Embryonic facial prominence (tissue), 1 donor: ENCODE results near the gene C19orf53.
A peak's percentile ranks its signal among the peaks of the same experiment; 100 is the strongest.
"Not testable (repeated sequence)": the region's sequence is repeated elsewhere in the genome, so short reads cannot be mapped to it uniquely, and the experiment has no call there.

Source experiments
- DNase-seq: peaks from one replicate; pipeline ENCODE4 v3.0.0-alpha.2; 2016; ENCODE audit errors: extremely low spot score

The C19orf53 gene

DNA sequence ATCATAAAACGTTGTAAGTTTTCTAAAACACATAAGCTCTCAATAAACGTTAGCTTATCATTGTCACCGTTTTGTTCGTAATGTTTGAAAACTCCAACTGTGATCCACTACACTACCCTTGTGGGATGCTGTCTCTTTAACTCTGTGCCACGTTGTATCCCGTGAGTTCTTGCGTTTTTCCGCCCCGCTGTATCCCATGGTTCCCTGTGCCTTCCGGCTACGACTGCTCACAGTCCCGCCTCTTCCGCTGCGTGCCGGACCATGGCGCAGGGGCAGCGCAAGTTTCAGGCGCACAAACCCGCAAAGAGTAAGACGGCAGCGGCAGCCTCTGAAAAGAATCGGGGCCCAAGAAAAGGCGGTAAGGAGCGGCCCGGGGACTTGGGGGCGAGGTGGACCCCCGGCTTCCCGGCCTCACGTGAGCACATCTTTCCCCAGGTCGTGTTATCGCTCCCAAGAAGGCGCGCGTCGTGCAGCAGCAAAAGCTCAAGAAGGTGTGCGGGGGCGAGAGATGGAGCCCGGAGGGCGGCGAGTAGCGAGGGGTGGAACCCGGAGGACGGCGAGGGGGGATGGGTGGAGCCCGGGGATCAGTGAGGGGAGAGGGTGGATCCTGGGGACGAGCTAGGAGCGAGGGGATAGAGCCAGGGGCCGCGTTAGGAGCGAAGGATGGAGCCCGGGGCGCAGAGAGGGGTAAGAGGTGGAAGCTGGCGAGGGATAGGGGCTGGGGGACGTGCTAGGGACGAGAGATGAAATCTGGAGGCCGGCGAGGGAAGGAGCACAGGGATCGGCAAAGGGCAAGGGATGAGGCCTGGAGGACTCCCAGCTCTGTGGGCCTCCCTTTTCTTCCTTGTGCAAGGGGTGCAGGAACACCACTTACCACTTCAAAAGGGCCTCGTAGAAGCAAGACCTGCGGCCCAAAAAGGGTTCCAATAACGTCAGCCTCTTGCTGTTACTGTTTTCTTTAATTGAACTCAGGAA lies at the start of gene C19orf53:
TSS of gene C19orf53 (plus strand) at position 240 of the 975 bp plus-strand sequence. CDS start at position 262, 22 bp downstream.
- peak; percentile 90 for DNase-seq

DNA sequence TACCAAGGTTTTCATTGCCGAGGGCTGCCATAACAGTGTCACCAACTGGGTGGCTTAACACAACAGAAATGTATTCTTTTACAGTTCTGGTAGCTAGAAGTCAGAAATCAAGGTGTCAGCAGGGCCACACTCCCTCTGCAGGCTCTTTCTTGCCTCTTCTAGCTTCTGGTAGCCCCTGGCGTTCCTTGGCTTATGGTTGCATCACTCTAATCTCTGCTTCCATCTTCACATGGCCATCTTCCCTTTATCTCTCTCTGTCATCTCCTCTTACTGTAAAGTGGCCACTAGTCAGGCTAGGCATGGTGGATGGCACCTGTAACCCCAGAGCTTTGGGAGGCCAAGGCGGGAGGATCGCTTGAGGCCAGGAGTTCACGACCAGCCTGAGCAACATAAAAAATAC lies 47.9 kb upstream of the C19orf53 start:
- DNase-seq = no peak

DNA sequence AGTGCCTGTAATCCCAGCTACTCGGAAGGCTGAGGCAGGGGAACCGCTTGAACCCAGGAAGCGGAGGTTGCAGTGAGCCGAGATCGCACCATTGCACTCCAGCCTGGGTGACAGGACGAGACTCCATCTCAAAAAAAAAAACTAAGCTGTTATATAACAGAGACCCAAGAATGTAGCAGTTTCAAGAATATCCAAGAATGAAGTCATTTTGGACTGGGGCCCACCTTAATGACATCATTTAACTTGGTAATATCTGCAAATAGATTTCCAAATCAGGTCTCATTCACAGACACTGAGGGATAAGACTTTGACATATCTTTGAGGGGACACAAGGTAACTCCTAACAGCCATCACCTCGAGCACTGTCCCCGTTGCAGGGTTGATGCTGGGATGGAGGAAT lies 46.5 kb upstream of the C19orf53 start:
- no peak for DNase-seq

DNA sequence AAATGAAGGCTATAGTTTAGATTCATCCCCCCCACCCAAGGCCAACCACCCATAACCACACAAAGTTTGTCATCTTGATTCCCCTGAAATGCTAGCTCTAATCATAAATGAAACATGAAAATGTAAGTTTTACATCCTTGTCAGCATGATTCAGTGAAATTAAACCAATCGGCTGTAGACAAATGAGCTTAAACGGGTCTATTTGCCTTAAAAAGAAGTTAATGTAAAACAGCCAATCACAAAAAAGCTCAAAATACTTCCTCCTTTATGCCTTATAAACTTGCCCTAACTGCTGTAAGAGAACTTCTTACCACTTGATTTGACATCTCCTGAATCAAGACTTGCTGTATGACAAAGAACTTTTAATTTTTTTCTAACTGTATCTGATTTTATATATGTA lies 44.4 kb upstream of the C19orf53 start:
- DNase-seq = no peak

DNA sequence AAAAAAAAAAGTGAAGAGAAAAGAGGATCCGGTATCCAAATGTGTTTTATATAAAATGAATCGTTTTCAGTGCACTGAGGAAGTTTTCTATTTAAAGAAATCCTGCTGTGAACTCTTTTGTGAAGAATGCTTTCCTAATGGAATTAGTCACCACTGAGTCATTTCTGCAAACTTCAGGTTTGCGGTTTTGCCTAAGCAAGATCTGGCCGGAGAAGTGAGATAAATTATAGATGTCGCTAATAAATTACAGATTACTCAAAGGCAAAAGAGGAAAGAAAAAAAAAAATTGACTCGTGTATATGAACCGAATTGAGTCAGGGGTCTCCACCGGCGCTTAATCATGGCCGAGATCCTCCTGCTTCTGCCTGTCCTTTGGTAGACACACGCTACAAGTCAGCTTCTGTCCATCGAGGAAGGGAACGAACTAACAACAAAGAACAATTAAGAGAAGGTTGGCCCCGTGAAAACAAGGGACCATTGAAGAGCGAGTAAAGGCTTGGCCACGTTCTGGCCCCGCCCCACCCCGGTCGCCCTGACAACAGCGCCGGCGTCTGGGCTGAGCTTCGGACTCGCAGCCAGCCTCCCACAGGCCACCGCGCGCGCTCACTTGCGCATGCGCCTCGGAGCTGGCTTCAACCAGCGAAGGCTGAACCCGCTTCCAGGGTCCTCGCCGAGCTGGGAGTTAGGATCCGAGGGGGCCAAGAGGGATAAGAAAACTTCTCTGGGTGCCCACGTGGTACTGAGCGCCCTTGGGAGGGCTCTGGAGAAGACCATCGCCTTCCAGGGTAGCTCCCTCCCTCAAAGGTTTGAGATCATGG lies 42.9 kb upstream of the C19orf53 start:
- DNase-seq = peak; percentile 85

DNA sequence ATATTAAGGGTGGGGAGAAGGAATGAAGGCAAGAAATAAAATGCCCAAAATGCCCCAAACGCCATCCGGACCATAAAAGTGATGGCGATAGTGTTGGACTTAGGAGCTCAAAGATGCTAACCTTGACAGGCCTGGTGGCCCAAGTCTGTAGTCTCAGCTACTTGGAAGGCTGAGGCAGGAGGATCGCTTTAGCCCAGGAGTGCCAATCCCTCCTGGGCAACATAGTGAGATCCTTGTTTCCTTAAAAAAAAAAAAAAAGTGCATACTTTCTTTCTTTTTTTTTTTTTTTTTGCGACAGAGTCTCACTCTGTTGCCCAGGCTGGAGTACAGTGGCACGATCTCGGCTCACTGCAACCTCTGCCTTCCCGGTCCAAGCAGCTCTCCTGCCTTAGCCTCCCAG lies 41.9 kb upstream of the C19orf53 start:
- no peak for DNase-seq

DNA sequence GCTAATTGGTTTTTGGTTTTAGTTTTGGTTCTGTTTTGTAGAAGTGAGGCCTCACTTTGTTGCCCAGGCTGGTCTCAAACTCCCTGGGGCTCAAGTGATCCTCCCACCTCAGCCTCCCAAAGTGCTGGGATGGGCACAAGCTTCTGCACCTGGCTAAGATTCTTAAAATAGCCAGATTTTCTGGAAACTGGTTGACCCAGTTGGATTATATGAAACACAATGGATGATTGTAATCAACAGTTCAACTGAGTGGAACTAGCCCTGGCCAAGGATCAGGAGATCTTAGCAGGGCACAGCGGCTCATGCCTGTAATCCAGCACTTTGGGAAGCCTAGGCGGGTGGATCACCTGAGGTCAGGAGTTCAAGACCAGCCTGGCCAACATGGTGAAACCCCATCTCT lies 39.5 kb upstream of the C19orf53 start:
- DNase-seq = no peak

DNA sequence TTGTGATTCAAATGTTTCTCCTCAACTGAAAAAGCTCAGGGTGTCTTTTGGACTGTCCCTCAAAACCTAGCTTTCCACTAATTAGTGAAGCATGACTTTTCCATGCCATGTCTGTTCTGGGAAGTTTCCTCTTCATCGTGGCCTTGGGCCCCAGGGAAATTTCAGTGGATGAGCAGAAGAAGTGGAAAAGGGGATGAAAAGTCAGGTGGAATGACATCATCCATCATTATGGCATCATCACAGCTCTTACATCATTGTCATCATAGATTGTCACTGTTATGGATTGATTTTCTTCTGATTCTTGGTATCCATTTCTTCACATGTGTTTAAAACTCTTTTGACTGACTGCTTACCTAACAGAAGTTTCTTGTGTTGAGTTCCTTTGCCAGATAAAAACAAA lies 36.2 kb upstream of the C19orf53 start:
- no peak for DNase-seq

DNA sequence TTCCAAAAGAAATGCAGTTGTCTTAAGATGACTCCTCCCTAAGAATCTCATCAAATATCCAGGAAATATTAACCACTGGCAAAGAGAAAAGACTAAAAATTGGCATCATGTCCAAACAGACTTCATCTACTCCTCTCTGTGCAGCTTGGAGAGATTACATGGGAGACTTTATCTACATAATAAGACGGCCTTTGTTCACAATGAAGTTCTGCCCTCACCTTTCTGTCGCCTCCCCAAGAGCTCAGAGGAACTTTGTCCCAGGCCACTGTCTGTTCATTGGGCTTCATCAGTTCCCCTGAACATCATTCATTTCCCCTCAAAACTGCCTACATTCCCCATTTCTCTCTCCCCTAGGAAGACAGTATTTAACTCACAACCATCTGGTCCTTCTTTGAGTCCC lies 32.4 kb upstream of the C19orf53 start:
- no peak for DNase-seq

DNA sequence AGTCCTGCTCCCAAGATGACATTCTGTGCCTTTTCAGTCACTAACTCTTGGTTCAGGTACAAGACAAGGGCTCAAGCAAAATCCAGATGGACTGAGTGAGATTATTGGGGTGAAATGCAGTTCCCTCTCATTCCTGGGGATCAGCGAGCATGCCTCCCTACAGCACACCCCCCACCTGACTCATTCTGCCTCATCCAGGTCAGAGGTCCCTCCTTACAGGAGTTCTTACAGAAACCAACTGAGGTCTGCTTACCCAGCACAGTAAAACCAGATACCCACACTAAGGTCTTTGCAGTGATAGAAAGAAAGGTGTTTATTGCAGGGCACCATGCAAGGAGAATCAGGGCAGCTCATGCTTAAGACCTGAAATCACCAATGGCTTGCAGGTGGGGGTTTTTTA lies 31.5 kb upstream of the C19orf53 start:
- DNase-seq = no peak

DNA sequence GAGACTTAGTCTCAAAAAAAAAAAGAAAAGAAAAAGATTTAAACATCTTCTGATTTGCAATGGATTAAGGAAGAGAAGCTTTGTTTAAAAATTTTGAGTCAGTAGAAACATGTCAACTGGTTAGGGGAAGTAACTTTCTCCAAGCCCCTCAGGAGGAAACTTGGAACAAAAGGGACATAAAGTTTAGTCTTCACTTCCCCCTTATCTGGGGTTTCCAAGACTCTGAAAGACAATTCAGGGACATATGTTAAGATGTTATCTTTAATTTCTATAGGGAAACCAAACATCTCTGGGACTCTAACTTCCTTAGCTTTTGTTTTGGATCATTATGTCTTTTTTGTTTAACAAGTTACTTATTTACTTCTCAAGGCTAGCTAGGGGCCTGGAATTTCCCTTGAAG lies 30.1 kb upstream of the C19orf53 start:
- DNase-seq = no peak

DNA sequence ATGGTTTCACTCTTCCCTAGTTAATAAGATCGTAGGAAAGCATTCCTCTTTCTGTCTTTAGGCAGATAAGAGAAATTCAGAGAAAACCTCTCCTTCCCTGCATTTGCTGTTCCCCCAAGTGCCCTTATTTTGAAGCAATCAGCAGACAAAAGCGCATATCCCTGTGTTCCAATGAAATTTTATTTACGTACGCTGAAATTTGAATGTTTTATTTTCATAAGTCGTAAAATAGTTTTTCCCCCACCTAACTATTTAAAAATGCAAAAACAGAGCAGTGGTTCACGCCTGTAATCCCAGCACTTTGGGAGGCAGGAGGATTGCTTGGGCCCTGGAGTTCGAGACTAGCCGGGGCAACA lies 27.2 kb upstream of the C19orf53 start:
- DNase-seq = no peak

DNA sequence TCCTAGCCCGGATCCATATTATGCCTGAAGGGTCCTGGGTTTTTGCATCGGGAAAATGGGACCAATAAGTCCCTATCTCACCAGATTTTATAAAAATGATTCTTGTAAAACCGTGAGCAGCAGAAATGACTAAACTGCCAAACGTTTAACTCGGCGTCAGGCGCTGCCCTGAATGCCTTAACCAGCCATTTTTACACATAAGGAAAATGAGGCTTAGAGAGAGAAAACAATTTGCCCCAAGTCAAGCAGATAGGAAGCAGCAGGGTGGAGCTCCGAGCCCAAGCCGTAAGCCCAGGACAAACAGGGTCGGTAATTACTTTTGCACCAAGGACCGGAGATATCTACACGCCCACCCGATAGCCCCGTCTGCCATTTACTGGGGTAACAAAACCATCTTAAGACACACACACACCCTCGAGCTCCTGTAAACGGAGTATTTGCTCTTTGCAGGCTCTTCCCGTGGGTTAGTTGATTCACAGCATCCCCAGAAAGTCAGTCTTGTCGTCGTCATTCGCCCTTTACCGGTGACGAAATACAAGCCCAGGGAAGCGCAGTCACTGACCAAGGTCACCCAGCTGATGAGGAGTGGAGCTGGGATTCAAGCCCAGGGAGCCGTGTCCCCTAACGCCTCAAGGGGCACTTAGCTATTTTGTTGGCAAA lies 26.0 kb upstream of the C19orf53 start:
- DNase-seq = no peak

DNA sequence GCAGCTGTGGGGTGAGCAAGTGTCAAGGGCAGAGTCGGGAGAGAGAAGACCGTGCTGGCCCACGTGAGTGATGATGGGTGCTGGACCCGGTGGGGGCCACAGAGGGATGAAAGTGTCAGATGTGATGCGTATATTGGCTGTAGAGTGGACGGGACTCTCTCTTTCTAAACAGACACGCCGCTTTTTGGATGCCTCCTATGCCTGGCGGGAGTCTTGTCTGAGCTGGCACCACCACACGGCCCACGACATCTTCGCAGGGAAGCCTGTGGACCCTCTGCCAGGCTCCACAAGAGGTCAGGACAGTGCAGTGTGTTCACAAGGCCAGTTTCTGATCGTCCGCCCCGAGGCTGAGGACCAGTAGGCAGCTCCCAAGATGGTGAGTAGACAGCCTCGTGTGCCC lies 22.8 kb upstream of the C19orf53 start:
- no peak for DNase-seq

DNA sequence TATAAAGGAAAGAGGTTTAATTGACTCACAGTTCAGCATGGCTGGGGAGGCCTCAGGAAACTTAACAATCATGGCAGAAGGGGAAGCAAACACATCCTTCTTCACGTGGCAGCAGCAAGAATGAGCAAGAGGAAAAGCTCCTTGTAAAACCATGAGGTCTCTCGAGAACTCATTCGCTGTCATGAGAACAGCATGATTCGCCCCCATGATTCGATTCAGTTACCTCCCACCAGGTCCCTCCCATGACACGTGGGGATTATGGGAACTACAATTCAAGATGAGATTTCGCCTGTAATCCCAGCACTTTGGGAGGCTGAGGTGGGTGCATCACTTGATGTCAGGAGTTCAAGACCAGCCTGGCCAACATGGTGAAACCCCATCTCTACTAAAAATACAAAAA lies 20.6 kb upstream of the C19orf53 start:
- DNase-seq = not testable (repeated sequence)

DNA sequence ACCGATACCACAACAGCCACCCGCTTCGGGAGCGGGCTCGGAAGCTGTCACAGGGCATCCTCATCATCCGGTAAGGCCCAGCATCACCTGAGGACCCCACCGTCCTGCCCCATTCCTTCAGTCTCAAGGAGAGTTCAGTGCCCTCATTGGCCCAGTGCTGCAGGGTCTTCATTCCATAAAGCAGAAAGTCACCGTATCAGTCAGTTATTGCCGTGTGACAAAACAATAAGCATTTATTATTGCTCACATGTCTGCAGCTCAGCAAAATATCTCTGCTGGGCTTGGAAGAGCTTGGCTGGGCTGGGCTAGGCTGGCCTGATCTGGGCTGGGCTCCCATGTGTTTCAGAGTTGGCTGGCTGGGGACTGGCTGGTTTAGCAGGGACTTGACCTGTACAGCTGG lies 18.0 kb upstream of the C19orf53 start:
- DNase-seq = no peak

DNA sequence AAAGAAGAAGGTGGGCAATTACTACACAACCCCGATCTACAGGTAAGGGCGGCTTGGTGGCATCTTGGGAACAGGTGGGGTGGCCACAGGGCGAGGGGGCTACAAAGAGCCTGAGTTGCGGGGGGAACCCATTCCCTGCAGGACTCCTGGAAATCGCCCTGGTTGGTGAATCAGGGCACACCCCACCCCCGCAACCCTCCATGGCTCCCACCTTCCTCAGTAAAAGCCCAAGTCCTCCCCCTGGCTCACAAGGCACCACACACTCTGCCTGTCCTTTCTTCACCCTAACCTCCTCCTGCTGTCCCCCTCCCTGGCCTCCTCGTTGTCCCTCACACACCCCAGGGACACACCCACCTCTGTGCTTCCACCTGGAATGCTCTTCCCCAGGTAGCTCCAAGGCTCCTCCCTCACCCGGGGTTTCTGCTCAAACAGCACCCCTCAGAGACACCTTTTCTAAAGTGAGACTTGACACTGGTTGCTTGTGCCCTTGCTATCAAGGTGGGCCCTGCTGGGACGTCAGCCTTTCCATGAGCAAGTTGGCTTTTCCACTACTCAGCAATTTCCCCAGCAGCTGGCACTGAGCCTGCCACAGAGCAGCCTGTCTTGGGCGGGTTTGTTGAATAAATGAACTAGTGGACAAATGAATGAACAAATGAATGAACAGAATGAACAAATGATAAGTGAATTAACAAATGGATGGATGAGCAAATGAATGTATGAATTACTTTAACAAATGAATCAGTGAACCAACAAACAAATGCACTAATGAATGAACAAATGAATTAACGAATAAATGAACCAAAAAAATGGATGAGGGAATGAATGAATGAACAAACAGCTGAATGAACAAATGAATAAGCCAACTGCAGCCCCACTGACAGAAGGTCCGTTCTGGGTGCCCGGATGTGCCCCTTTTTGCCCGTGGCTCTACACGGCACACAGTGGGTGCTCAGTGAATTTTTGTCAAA lies 16.2 kb upstream of the C19orf53 start:
- DNase-seq = no peak

DNA sequence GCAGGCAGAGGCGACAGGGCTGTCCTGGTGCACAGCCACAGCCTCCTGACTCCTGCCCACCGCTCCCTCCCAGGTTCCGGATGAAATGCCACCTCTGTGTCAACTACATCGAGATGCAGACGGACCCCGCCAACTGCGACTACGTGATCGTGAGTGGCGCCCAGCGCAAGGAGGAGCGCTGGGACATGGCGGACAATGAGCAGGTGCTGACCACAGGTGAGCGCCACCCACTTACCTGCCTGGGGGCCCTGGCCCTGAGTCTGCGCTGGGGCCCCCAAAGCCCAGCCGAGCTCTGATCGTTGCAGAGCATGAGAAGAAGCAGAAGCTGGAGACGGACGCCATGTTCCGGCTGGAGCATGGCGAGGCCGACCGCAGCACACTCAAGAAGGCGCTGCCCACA lies 15.5 kb upstream of the C19orf53 start:
- DNase-seq = no peak

DNA sequence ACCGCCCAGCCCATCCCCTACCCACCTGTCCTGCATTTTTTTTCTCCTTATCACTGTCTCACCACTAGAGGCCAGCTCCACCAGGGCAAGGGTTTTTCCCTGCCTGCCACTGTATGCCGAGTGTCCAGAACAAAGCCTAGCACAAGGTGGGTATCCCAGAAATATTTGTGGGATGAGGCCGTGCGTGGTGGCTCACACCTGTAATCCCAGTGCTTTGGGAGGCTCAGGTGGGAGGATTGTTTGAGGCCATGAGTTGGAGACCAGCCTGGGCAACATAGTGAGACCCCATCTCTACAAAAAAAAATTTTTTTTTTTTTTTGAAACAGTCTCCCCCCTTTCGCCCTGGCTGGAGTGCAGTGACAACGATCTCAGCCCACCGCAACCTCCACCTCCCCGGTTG lies 12.8 kb upstream of the C19orf53 start:
- DNase-seq = no peak

DNA sequence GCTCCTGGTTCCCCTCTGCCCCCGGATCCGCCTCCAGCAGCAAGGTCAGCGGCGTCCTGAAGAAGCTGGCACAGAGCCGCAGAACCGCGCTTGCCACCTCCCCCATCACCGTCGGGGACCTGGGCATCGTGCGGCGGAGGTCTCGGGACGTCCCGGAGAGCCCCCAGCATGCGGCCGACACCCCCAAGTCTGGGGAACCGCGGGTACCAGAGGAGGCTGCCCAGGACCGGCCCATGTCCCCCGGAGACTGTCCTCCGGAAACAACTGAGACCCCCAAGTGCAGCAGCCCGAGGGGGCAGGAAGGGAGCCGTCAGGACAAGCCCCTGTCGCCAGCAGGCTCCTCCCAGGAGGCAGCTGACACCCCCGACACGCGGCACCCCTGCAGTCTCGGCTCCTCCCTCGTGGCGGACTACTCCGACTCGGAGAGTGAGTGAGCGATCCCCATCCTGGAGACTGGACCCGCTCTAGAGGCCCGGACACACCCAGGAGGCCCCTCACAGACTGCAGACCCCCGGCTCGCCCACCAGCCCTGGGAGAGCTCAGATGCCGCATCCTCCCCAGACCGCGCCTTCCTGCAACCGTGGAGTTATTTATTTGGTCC lies 11.5 kb upstream of the C19orf53 start:
- DNase-seq = no peak

DNA sequence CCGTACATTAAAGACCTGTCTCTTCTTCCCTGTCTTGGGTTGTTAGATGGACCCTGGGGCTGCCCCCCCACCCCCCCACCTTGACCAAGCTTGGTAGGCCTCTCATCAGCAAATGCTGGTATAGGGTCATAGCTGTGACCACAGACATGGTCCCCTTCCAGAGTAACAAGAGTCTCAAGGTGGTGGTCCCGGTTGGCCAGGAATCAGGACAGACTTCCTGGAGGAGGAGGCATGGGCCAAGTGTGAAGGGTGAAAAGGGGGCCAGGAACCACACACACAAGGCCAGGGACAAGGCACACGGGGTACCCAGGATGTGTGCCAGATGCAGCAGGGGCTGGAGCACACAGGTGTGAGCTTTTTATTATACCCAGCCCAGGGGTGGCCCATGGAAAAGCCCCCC lies 11.0 kb upstream of the C19orf53 start:
- no peak for DNase-seq
